Brain microvascular endothelial cell (primary cell): ENCODE measurements around the gene HOPX.
"Not testable (repeated sequence)": the region's sequence is repeated elsewhere in the genome, so short reads cannot be mapped to it uniquely, and the experiment has no call there.

ENCODE experiments used
- DNase-seq: peaks from one replicate; pipeline ENCODE4 v3.0.0-alpha.2; 2020
- H3K27ac ChIP-seq: fragments of 250-450 bp; sonication (Bioruptor Pico); 2 replicates; pipeline ENCODE4 v1.5.1; 2020; ENCODE audit warnings: mild to moderate bottlenecking, moderate library complexity
- H3K27me3 ChIP-seq: fragments of 250-450 bp; sonication (Bioruptor Pico); replicated peaks from 2 replicates; pipeline ENCODE4 v1.5.1; 2020; ENCODE audit warnings: mild to moderate bottlenecking
- H3K36me3 ChIP-seq: fragments of 250-450 bp; sonication (Bioruptor Pico); replicated peaks from 2 replicates; pipeline ENCODE4 v1.5.1; 2020; ENCODE audit warnings: mild to moderate bottlenecking
- H3K4me3 ChIP-seq: 2 replicates; pipeline ENCODE4 v1.5.1; 2011; ENCODE audit warnings: low read depth, mild to moderate bottlenecking, control low read depth, low read length, moderate library complexity
- CTCF ChIP-seq: IDR thresholded peaks from 2 replicates; pipeline ENCODE4 v1.5.1; 2011; ENCODE audit warnings: low read depth, mild to moderate bottlenecking, moderate library complexity, low read length, control low read depth, inconsistent platforms; ENCODE audit errors: missing control alignments
- in situ Hi-C: cut with HindIII; loops from 2 replicates; pipeline ENCODE4 v1.10.0; 2017; ENCODE audit warnings: low sequenced_read_pairs, low pct_ligation_motif_present

The HOPX gene

DNA sequence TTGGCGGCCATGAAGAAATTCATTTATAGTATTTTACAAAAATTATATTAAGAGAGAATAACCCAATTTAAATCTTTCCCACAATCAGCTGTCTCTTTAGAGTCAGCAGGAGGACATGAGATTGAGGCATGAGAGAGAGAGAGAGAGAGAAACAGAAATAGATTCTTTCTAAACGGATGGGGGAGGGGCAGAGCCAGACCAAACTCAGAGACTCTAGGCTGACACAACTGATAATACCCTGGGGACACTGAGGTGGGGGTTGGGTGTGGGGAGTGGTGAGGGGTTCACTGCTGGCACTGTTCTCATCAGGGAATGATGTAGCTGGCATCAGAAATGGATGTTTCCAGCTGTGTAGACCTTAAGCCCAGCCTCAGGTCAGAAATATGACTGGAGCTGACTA, 20.5 kb upstream of the HOPX start:
- Histone ChIP-seq H3K27ac (no peak overlapping the region), H3K36me3 (no peaks in the 10 kb centered on the region), H3K27me3 (no peaks in the 10 kb centered on the region), H3K4me3 (no peak overlapping the region)
- no peak for TF ChIP-seq CTCF
- DNase-seq: no peak
- in situ Hi-C loops: no loop called here

DNA sequence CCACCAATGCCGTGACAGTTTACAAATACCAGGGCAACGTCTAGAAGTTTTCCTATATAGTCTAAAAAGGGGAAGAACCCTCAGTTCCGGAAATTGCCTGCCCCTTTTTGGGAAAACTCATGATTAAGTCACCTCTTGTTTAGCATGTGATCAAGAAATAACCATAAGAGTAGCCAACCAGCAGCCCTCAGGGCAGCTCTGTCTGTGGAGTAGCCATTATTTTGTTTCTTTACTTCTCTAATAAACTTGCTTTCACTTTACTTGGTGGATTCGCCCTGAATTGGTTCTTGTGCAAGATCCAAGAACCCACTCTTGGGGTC, 20.0 kb upstream of the HOPX start:
- no peak for DNase-seq
- in situ Hi-C loops: no loop called here
- Histone ChIP-seq H3K4me3 (no peak overlapping the region), H3K27me3 (no peaks in the 10 kb centered on the region), H3K27ac (no peak overlapping the region), H3K36me3 (no peaks in the 10 kb centered on the region)
- no peak for TF ChIP-seq CTCF

- no peak for TF ChIP-seq CTCF
- DNase-seq: no peak
Observed at GRCh38 chr4:56699537-56700105, 18.5 kb upstream of the HOPX start.

GRCh38 chr4:56698329-56698728, 17.2 kb upstream of the HOPX start:
- in situ Hi-C loops: no loop called here
- TF ChIP-seq CTCF: no peak
- H3K36me3 ChIP-seq: no peaks in the 10 kb centered on the region
- H3K27me3 ChIP-seq: no peaks in the 10 kb centered on the region
- H3K4me3 ChIP-seq: no peak overlapping the region
- no peak overlapping the region for H3K27ac ChIP-seq
- DNase-seq: peak; percentile 62

More at GRCh38 chr4:56699537-56700105, 18.5 kb upstream of the HOPX start:
- in situ Hi-C loops: no loop called here
- H3K27me3 ChIP-seq: no peaks in the 10 kb centered on the region
- H3K36me3 ChIP-seq: no peaks in the 10 kb centered on the region
- H3K4me3 ChIP-seq: no peak overlapping the region
- H3K27ac ChIP-seq: no peak overlapping the region

- H3K27me3 ChIP-seq: no peaks in the 10 kb centered on the region
- no peak overlapping the region for H3K4me3 ChIP-seq
- no peak for DNase-seq
- no peaks in the 10 kb centered on the region for H3K36me3 ChIP-seq
- H3K27ac ChIP-seq: no peak overlapping the region
- TF ChIP-seq CTCF: no peak
- in situ Hi-C loops: no loop called here
Observed at GRCh38 chr4:56696056-56696455, 15.0 kb upstream of the HOPX start.

DNA sequence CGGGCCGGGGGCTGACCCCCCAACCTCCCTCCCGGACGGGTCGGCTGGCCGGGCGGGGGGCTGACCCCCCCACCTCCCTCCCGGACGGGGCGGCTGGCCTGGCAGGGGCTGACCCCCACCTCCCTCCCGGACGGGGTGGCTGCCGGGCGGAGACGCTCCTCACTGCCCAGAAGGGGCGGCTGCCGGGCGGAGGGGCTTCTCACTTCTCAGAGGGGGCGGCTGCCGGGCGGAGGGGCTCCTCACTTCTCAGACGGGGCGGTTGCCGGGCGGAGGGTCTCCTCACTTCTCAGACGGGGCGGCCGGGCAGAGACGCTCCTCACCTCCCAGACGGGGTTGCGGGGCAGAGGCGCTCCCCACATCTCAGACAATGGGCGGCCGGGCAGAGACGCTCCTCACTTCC, 12.4 kb upstream of the HOPX start:
- DNase-seq, H3K4me3 ChIP-seq, H3K27me3 ChIP-seq, in situ Hi-C loops, H3K27ac ChIP-seq, H3K36me3 ChIP-seq: not testable (repeated sequence)
